ENCODE results near the gene PIP.
"Not testable (repeated sequence)": the region's sequence is repeated elsewhere in the genome, so short reads cannot be mapped to it uniquely, and the experiment has no call there.

Gene PIP

DNA sequence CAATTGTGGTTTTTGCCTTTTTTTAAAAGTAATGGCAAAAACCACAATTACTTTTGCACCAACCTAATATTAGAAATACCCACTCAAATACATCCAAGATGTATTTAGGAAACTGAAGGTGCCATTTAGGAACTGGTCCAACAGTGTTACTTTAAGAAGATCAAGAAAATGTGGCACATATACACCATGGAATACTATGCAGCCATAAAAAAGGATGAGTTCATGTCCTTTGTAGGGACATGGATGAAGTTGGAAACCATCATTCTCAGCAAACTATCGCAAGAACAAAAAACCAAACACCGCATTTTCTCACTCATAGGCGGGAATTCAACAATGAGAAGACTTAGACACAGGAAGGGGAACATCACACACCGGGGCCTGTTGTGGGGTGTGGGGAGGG is 48.9 kb downstream of the PIP start:
- not testable (repeated sequence) for DNase-seq

DNA sequence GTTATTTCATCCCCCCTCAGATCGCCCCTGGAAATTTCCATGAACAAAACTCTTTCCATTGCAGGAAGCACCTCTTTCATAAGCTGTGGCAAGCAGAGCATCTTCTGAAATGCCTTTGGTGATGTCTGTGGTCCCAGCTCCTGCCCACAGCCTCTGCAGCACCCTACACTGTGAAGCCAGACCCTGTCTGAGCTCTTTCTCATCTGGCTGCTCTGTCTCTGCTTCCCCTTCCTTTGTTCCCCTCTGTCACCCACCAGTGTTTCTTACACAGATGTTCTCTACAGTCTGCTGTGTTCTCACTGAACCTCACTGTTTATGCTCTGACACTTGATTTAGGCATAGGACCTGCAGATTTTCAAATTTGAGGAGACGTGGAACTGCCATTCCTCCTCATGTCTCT is 49.5 kb downstream of the PIP start:
- no peak for DNase-seq

DNA sequence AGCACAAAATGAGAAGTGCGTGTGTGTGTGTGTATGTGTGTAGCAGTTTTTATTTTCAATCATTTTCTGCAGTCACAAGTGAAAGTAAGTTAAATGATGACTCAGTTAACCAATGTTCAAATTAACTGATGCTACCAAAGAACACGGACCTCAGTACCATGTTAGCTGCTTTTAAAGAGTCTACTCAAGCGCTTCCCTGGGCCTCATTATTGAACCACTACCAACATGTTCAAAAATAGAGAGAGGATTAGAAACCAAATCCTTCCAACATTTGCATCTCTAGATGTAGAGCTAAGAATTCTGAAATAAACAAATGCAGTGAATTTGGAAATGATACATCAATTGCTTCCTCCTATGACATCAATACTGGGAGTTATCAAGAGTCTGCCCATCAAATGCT is 51.1 kb downstream of the PIP start, which contains the start of gene TAS2R39:
Gene TAS2R39 (plus strand): TSS at position 396 of the 400 bp plus-strand sequence. CDS start 0 bp downstream, at position 396.
- DNase-seq, result no peak

DNA sequence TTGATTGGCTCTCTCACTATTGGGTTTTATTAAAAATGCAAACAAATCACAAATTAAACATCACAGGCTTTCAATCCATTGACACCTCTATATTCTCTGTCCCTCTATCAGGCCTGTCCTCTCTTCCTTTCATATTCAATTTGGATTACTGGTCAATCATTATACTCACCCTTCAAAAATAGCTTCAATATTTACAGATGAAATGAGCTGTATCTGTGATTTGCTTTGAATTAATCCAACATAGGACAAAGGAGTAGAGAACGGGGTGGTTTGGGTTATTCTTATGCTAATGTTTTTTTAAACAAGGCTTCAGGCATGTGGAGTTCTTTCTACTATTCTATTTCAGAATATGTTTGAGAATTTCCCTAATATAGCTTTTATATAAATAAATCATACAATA is 53.7 kb downstream of the PIP start:
- no peak for DNase-seq

DNA sequence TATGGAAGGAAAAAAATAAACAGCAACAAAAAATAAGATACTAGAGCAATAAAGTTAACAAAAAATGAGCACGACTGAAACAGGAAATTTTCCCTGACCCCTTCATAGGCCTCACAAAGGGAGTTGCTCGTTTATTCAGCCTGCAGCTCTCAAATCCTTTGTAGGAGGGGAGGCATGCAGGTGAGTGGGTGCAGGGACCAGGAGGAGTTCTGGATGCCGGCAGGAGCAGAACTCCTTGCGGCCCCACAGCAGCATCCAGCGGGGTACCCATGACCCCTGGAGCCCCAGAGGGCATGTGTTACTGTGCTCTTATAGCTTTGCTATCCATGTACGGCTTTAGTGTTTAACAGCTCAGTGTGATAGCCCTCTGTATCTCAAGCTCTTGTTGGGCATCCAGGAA is 57.1 kb downstream of the PIP start:
- no peak for DNase-seq

Measured in NCI-H524 (cell line).